HEK293 (cell line): ENCODE results near the gene NINL.

Source experiments
- HOXA7 ChIP-seq: sonication (generic); formaldehyde crosslinking; IDR thresholded peaks from 2 replicates; pipeline ENCODE4 v1.8.1; 2022; ENCODE audit warnings: missing genetic modification reagents, borderline replicate concordance
- MYNN ChIP-seq: fragments of 450-650 bp; formaldehyde crosslinking; IDR thresholded peaks from 2 replicates; pipeline ENCODE4 v1.5.1; 2016; ENCODE audit warnings: missing biosample characterization, missing genetic modification characterization, borderline replicate concordance
- SETDB1 ChIP-seq: IDR thresholded peaks from one replicate; pipeline ENCODE4 v1.6.1; 2017; ENCODE audit warnings: mild to moderate bottlenecking, low read length, moderate library complexity, mixed read lengths; ENCODE audit not compliant: insufficient read length
- ZBTB20 ChIP-seq: fragments of 450-650 bp; formaldehyde crosslinking; IDR thresholded peaks from 2 replicates; pipeline ENCODE4 v1.5.1; 2016; ENCODE audit warnings: missing biosample characterization, missing genetic modification characterization
- ZNF174 ChIP-seq: fragments of 450-650 bp; formaldehyde crosslinking; IDR thresholded peaks from 2 replicates; pipeline ENCODE4 v1.5.0; 2017; ENCODE audit warnings: missing biosample characterization, mild to moderate bottlenecking, missing genetic modification characterization
- ZNF239 ChIP-seq: fragments of 450-650 bp; formaldehyde crosslinking; IDR thresholded peaks from 2 replicates; pipeline ENCODE4 v1.5.1; 2016; ENCODE audit warnings: missing biosample characterization, missing genetic modification characterization
- ZNF274 ChIP-seq, 2 experiments: fragments of 200-500 bp in 1 of 2; fragments of 450-650 bp in 1 of 2; sonication (Bioruptor generic) in 1 of 2; formaldehyde crosslinking in 1 of 2; IDR thresholded peaks; 2 replicates each; pipeline versions ENCODE4 v1.5.1 to v1.6.1; 2014 to 2016; ENCODE audit warnings: borderline replicate concordance in 1 of 2, inconsistent platforms in 1 of 2, low read length in 1 of 2, missing biosample characterization in 1 of 2, missing genetic modification characterization in 1 of 2
- ZNF423 ChIP-seq: fragments of 450-650 bp; formaldehyde crosslinking; IDR thresholded peaks from 2 replicates; pipeline ENCODE4 v1.5.1; 2016; ENCODE audit warnings: missing biosample characterization, missing genetic modification characterization
- ZNF473 ChIP-seq: fragments of 450-650 bp; formaldehyde crosslinking; IDR thresholded peaks from 2 replicates; pipeline ENCODE4 v1.5.1; 2017; ENCODE audit warnings: missing biosample characterization, missing genetic modification characterization
- ZNF510 ChIP-seq: fragments of 450-650 bp; formaldehyde crosslinking; IDR thresholded peaks from 2 replicates; pipeline ENCODE4 v1.5.1; 2018; ENCODE audit warnings: mild to moderate bottlenecking, missing genetic modification characterization, missing biosample characterization; ENCODE audit not compliant: insufficient replicate concordance
- ZNF792 ChIP-seq: fragments of 450-650 bp; formaldehyde crosslinking; IDR thresholded peaks from 2 replicates; pipeline ENCODE4 v1.5.1; 2016; ENCODE audit warnings: missing biosample characterization, missing genetic modification characterization
- TF ChIP-seq, protein P1 (sequence below): fragments of 450-650 bp; formaldehyde crosslinking; IDR thresholded peaks from 2 replicates; pipeline ENCODE4 v1.5.1; 2016; ENCODE audit warnings: missing biosample characterization, missing genetic modification characterization
- TF ChIP-seq, protein P2 (sequence below): fragments of 450-650 bp; formaldehyde crosslinking; IDR thresholded peaks from 2 replicates; pipeline ENCODE4 v1.5.1; 2016; ENCODE audit warnings: missing biosample characterization, missing genetic modification characterization

- TF ChIP-seq, protein P1, sequence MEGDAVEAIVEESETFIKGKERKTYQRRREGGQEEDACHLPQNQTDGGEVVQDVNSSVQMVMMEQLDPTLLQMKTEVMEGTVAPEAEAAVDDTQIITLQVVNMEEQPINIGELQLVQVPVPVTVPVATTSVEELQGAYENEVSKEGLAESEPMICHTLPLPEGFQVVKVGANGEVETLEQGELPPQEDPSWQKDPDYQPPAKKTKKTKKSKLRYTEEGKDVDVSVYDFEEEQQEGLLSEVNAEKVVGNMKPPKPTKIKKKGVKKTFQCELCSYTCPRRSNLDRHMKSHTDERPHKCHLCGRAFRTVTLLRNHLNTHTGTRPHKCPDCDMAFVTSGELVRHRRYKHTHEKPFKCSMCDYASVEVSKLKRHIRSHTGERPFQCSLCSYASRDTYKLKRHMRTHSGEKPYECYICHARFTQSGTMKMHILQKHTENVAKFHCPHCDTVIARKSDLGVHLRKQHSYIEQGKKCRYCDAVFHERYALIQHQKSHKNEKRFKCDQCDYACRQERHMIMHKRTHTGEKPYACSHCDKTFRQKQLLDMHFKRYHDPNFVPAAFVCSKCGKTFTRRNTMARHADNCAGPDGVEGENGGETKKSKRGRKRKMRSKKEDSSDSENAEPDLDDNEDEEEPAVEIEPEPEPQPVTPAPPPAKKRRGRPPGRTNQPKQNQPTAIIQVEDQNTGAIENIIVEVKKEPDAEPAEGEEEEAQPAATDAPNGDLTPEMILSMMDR (tag by site-specific recombination): no peak
- TF ChIP-seq MYNN (tag by site-specific recombination) (no peak), ZNF510 (tag by site-specific recombination) (no peak), ZNF174 (tag by site-specific recombination) (no peak), ZNF473 (no peak), ZNF423 (no peak), SETDB1 (no peak), ZNF274 (IDR thresholded peaks at IDR 0.05; ENCODE audit: low read length) (no peak), ZNF274 (tag by site-specific recombination; IDR thresholded peaks at IDR 0.05; ENCODE audit: borderline replicate concordance) (no peak), ZBTB20 (tag by site-specific recombination) (no peak), HOXA7 (no peak), ZNF239 (tag by site-specific recombination) (no peak), ZNF792 (tag by site-specific recombination) (no peak)
- TF ChIP-seq, protein P2, sequence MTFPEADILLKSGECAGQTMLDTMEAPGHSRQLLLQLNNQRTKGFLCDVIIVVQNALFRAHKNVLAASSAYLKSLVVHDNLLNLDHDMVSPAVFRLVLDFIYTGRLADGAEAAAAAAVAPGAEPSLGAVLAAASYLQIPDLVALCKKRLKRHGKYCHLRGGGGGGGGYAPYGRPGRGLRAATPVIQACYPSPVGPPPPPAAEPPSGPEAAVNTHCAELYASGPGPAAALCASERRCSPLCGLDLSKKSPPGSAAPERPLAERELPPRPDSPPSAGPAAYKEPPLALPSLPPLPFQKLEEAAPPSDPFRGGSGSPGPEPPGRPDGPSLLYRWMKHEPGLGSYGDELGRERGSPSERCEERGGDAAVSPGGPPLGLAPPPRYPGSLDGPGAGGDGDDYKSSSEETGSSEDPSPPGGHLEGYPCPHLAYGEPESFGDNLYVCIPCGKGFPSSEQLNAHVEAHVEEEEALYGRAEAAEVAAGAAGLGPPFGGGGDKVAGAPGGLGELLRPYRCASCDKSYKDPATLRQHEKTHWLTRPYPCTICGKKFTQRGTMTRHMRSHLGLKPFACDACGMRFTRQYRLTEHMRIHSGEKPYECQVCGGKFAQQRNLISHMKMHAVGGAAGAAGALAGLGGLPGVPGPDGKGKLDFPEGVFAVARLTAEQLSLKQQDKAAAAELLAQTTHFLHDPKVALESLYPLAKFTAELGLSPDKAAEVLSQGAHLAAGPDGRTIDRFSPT: no peak
Observed at GRCh38 chr20:25587536-25587935, 2.2 kb upstream of the NINL start.
